Activated T-cell treated with anti-CD3 and anti-CD28 coated beads for 1 hour (primary cell): ENCODE data around the gene WIPF2.
"Not testable (repeated sequence)": the region's sequence is repeated elsewhere in the genome, so short reads cannot be mapped to it uniquely, and the experiment has no call there.

Experiments used
- DNase-seq: peaks from one replicate; pipeline ENCODE4 v3.0.0-alpha.2; 2020; ENCODE audit warnings: low read depth

WIPF2 gene

DNA sequence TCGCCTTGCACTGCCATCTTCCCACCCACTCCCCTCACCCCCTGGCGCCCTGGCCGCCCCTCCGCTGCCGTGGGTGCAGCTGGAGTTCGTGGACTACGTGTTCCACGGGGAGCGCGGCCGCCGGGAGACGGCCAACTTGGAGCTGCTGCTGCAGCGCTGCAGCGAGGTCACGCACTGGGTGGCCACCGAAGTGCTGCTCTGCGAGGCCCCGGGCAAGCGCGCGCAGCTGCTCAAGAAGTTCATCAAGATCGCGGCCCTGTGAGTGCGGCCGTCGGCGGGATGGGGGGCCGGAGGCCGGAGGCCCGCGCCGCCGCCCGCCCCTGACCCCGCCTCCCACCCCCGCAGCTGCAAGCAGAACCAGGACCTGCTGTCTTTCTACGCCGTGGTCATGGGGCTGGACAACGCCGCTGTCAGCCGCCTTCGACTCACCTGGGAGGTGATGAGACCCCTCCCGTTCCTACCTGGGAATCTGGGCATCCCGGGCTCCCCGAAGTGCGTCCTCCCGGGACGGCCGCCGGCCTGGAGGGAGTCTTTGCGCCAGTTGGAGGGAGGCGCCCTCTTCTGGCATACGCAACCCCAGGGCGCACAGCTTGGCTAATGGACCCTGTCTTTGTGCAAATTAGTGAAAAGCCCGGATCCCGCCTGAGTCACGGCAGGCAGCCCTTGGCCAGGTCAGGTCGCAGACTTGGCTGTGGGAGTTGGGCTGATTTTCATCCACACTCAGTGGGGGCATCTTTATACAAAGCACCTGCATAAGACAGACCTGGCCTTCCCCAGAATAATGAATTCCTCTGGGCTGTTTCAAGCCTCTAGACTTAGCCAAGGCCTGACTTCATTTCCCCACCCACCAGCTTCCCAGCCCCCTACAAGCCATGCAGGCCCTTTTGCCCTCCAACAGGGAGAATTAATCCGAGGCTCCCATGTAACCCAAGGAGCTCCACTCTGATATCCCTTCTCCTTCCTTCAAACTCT, 27.6 kb upstream of the WIPF2 start:
- DNase-seq: peak; percentile 54

GRCh38 chr17:40192961-40193360, 26.1 kb upstream of the WIPF2 start:
- no peak for DNase-seq

- no peak for DNase-seq
Observed at GRCh38 chr17:40194821-40195220, 24.3 kb upstream of the WIPF2 start.

GRCh38 chr17:40197550-40197949, 21.6 kb upstream of the WIPF2 start:
- DNase-seq: no peak

- not testable (repeated sequence) for DNase-seq
Observed at GRCh38 chr17:40197965-40198456, 21.1 kb upstream of the WIPF2 start.

- no peak for DNase-seq
Observed at GRCh38 chr17:40198576-40198975, 20.5 kb upstream of the WIPF2 start.

GRCh38 chr17:40203131-40203530, 16.0 kb upstream of the WIPF2 start:
- no peak for DNase-seq

- DNase-seq: not testable (repeated sequence)
Observed at GRCh38 chr17:40206193-40206592, 12.9 kb upstream of the WIPF2 start.

DNA sequence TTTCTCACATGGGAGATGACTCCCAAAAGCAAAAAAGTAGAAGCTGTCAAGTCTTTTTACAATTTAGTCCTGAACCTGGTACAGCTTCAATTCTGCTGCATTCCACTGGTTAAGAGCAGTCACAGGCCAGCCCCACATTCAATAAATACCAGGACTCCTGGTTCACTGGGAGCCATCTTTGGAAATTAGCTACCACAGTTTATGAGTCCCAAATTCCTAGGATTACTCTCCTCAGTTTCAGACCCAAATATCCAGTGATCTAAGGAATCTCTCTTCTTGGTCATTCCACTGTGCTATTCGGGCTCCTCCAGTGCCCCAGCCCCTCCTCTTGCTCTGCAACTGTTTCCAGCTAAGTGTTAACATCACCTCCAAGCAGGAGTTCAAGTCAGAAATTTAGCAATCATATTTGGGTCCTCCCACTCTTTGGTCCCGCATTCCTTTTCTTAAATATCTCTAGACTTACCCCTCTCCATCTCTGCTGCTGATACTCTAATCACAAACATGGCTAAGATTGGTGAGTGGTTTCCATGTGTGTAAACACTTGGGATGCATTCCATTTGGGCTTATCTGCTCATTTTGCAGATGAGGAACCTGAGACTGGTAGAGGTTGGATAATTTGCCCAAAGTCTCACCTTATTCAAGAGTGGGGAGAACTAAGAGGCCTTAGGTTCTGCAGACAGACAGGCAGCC, 9.6 kb upstream of the WIPF2 start:
- no peak for DNase-seq

- DNase-seq: not testable (repeated sequence)
Observed at GRCh38 chr17:40213914-40214313, 5.2 kb upstream of the WIPF2 start.

- DNase-seq: no peak
Observed at GRCh38 chr17:40218006-40218739, 931 bp upstream of the WIPF2 start.

- DNase-seq: peak; percentile 18
Observed at GRCh38 chr17:40219594-40220338, 662 bp downstream of the WIPF2 start.

- no peak for DNase-seq
Observed at GRCh38 chr17:40224718-40225550, 5.8 kb downstream of the WIPF2 start.

GRCh38 chr17:40229146-40229545, 10.0 kb downstream of the WIPF2 start:
- not testable (repeated sequence) for DNase-seq

- no peak for DNase-seq
Observed at GRCh38 chr17:40230670-40231069, 11.6 kb downstream of the WIPF2 start.

GRCh38 chr17:40231928-40232327, 12.8 kb downstream of the WIPF2 start:
- not testable (repeated sequence) for DNase-seq

DNA sequence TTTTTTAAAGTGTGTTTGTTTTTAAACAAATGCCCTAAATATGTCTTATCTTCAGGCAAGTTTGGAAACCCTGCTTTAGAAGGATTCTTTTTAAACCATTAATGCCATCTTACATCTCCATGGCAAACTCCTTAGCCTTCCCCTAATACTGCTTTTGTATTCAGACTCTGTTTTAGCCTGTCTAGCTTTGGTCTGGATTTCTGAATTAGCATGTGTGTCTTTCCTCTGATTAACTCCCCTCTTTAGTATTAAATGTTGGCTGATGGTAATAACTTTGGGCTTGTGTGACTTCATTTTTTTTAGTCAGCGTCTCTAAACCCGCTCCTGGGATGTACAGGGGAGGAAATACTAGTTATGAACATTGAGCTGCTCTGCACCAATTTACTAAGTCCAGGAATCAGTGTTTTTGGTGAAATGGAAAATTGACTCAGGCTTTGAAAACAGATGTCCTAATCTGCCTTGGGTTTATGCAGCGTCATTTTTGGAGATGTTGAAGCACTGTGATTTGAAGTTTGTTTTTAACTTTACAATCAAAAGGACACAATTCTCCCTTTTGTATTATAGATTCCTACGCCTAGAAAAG, 22.2 kb downstream of the WIPF2 start:
- no peak for DNase-seq

GRCh38 chr17:40242774-40243173, 23.7 kb downstream of the WIPF2 start:
- DNase-seq: no peak

GRCh38 chr17:40243761-40244160, 24.7 kb downstream of the WIPF2 start:
- no peak for DNase-seq

GRCh38 chr17:40244255-40244654, 25.2 kb downstream of the WIPF2 start:
- DNase-seq: no peak
